HG02885 (cell line): Measurements from ENCODE around the gene IL33.

ENCODE experiments used
- ATAC-seq: cut with Tn5 transposase; IDR thresholded peaks from one replicate; pipeline ENCODE4 v1.9.1; 2021; ENCODE audit warnings: mild to moderate bottlenecking; ENCODE audit not compliant: unreplicated experiment, poor library complexity

IL33 gene

DNA sequence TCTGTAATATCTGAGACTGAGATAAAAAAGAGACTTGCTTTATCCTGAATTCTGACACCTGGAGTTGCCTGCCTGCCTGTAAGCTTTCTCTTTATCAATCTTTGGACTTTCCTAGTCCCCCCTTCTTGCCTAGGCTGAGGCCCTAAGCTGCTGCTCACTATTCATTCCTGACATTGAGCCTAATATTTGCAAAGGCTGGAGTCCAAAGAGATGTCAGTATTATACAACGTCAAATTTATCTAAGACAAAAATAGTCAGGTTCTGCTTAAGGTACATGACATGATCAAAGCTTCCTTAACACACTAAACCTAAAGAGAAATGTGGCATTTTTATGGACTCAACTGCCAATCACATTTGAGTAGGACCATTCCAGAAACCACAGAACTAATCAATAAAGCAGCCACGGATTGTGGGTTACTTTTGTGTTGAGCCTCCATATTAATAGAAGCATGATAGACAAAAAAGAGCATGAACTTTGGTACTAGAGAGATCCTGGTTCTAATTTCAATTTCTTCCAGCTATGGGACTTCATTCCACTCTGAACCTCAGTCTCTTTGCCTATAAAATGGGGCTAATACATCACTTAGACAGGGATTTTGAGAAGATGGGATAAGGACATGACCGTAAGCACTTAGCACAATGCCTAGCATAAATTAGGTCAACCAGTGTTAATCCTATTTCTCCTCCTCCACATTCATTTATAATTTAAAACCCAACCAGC lies 56.1 kb downstream of the IL33 start:
- no peak for ATAC-seq

DNA sequence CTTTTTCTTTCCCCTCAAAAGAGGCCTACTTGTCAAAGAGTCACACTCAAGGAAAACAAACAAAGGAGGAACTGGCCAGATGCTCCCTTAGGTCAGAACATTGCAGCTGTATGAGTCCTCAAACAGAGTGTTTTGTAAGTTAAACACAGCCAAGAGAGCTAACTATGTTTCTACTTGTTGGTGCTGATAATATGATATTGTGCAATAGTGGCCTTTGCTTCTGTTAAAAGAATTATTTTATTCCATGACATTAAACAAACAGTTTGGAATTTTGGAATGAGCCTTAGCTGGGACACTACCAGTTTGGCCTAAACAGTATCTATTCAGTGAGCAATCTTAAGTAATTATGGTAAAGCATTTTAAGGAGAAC lies 56.6 kb downstream of the IL33 start:
- ATAC-seq, result no peak

GRCh38 chr9:6277417-6277816 lies 61.8 kb downstream of the IL33 start:
- ATAC-seq, result no peak

- no peak for ATAC-seq
These were observed 86.3 kb downstream of the IL33 start for GRCh38 chr9:6301858-6302257.

GRCh38 chr9:6302417-6302816 lies 86.8 kb downstream of the IL33 start:
- no peak for ATAC-seq

DNA sequence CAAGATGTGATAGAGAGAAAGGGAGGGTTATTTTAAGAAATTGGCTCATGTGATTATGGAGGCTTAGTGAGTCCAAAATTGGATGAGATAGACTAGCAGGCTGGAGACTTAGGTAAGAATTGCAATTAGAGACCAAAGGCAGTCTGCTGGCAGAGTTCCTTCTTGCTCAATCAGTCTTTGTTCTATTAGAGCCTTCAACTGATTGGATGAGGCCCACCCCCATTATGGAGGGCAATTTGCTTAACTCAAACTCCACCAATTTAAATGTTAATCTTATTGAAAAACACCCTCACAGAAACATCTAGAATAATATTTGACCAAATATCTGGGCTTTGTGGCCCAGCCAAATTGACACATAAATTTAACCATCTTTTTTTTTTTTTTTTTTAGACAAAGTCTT lies 88.6 kb downstream of the IL33 start:
- ATAC-seq, result no peak

DNA sequence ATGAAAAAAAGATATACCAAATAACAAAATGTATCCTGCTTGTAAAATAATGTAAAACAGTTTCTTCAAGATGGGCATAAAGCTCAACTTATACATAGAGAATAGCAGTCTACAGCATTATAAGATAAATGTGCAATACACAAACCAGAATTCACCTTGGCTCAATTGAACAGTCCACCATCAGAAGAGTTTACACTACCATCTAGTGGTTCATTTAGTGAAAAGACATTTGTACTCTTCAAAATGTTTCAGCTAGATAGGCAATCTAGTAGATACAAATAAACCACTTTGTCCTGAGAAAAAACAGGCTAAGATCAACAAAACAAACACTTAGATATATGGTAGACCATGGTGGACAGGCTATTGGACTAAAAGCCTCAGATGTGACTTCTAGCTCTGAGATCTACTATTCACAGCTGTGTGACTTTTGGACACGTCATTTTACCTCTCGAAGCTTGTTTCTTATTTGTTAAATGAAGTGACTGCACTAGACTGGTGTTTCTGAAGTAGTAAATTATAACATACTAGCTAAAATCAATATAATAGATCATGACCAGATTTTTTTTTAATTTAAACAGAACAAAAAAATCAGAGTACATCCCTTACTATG lies 90.5 kb downstream of the IL33 start:
- ATAC-seq, result no peak
